ENCODE results near the gene DCXR.

DCXR gene

DNA sequence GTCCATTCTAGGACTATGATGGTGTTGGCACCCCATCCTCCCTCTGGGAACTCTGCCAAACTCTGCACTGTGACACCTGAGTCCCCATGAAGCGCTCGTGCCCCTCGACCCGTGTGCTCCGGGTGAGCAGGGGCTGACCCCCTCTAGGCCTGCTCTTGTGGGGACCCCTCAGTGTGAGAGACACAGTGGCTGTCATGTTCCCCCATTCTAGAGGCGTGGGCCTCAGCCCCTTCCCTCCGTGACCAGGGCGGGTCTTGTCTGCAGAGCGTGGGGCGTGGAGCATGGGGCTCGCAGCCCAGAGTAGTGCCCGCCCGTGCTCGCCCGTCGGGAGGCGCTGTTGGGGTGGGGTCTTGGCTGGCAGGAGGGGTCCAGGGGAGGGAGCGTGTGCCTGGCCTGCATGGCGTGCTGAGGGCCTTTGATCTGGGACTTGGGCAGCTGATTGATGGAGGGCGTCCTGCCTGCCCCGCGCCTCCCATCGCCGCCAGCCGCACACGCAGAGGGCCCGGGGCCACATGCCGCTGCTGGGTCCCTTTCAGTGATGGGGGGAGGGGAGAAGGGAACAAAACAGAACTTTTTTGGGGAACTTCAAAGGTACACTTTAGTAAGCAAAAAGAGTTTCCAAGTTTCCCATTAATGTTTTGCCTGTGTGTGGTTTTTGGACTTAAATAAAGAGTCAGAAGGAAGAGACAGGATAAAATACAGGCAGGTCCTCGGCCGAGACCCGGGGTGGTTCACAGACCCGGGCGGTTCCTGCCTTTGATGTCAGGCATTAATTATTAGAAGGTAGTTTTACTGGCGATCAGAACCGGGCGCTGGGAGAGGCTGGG lies 37.3 kb downstream of the DCXR start:
- Mint-ChIP-seq H3K36me3 (ENCODE audit: insufficient read depth) (peaks cover 8% of the 10 kb centered on the region), H3K9me3 (no peaks in the 10 kb centered on the region), H3K27ac (no peak overlapping the region), H3K27me3 (no peaks in the 10 kb centered on the region), H3K4me3 (no peak overlapping the region), H3K4me1 (ENCODE audit: low read depth in 2 of 2) (peaks cover 0 to 3% of the 10 kb centered on the region in 2 donors)
- no peak for ATAC-seq (replicated peaks)
- no peak for DNase-seq

- no peak overlapping the region for H3K27ac Mint-ChIP-seq
- ATAC-seq (replicated peaks) (no peak), DNase-seq (no peak)
- H3K4me3 Mint-ChIP-seq = no peak overlapping the region
- H3K9me3 Mint-ChIP-seq = no peaks in the 10 kb centered on the region
- no peaks in the 10 kb centered on the region for H3K27me3 Mint-ChIP-seq
- peaks cover 8% of the 10 kb centered on the region for H3K36me3 Mint-ChIP-seq (ENCODE audit: insufficient read depth)
- H3K4me1 Mint-ChIP-seq (ENCODE audit: low read depth in 2 of 2) = peaks cover 0 to 3% of the 10 kb centered on the region in 2 donors
These were observed 37.9 kb downstream of the DCXR start for GRCh38 chr17:81999587-81999975.

GRCh38 chr17:81998691-81999438 lies 38.6 kb downstream of the DCXR start:
- Mint-ChIP-seq H3K27ac (no peak overlapping the region), H3K36me3 (ENCODE audit: insufficient read depth) (peaks cover 8% of the 10 kb centered on the region), H3K4me1 (ENCODE audit: low read depth in 2 of 2) (peaks cover under 1 to 3% of the 10 kb centered on the region in 2 donors)

DNA sequence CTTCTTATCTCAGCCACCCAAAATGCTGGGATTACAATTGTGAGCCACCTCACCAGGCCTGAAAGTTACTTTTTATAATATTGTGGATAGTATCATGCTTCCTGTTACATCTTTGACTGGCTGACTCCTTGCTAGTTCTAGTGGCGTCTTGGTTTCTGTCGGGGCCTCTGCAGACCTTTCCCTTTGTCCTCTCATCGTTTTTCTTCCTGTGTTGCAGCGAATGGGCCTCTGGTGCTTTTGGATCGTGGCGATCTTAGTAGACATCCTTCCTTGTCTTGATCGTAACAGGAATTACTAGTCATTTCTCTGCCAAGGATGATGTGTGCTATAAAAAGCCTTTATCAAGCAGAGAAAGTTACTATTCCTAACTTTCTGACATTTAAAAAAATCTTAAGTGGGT lies 39.3 kb downstream of the DCXR start:
- no peaks in the 10 kb centered on the region for H3K9me3 Mint-ChIP-seq
- H3K4me3 Mint-ChIP-seq = no peak overlapping the region
- ATAC-seq (replicated peaks) (no peak), DNase-seq (no peak)
- H3K4me1 Mint-ChIP-seq (ENCODE audit: low read depth in 2 of 2) = peaks cover 3% of the 10 kb centered on the region in 2 donors
- no peaks in the 10 kb centered on the region for H3K27me3 Mint-ChIP-seq
- peaks cover 8% of the 10 kb centered on the region for H3K36me3 Mint-ChIP-seq (ENCODE audit: insufficient read depth)
- no peak overlapping the region for H3K27ac Mint-ChIP-seq

More at GRCh38 chr17:81998691-81999438, 38.6 kb downstream of the DCXR start:
- no peak overlapping the region for H3K4me3 Mint-ChIP-seq
- no peaks in the 10 kb centered on the region for H3K27me3 Mint-ChIP-seq
- H3K9me3 Mint-ChIP-seq = no peaks in the 10 kb centered on the region
- no peak for DNase-seq
- ATAC-seq (replicated peaks) = no peak

DNA sequence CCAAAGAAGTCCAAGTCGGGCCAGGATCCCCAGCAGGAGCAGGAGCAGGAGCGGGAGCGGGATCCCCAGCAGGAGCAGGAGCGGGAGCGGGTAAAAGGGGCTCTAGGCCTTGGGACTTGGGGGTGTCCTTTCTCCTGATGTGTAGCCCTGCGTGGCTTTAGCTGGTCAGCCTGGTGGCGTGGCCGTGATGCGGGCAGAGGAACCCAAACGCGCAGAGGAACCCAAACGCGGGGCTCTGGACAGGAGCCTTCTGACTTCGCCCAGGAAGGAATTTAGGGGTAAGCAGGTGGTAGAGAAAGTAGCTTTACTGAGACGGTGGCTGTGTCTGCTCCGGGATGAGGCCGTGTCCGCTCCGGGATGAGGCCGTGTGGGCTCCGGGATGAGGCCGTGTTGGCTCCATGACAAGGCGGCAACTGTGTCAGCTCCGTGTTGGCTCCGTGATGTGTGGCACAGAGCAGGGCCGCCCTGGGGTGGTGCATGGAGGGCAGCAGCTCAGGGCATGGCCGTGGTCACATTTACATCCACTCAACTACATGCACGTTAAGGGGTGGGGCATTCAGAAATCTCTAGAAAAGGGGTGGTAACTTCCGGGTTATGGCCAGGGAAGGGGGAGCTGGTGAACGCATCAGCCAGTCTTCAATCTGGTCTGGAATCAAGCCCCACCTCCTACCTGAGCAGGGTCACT lies 40.6 kb downstream of the DCXR start:
- DNase-seq (no peak), ATAC-seq (replicated peaks) (no peak)
- Mint-ChIP-seq H3K4me3 (no peak overlapping the region), H3K27me3 (no peaks in the 10 kb centered on the region), H3K36me3 (ENCODE audit: insufficient read depth) (peaks cover 8% of the 10 kb centered on the region), H3K27ac (no peak overlapping the region), H3K4me1 (ENCODE audit: low read depth in 2 of 2) (peaks cover 3% of the 10 kb centered on the region in 2 donors), H3K9me3 (no peaks in the 10 kb centered on the region)

- ATAC-seq (replicated peaks) = no peak
- no peaks in the 10 kb centered on the region for H3K27me3 Mint-ChIP-seq
These were observed 41.2 kb downstream of the DCXR start for GRCh38 chr17:81996232-81996756.

GRCh38 chr17:81995463-81996231 lies 41.9 kb downstream of the DCXR start:
- H3K36me3 Mint-ChIP-seq (ENCODE audit: insufficient read depth) = peaks cover 8% of the 10 kb centered on the region
- peaks cover 5 to 6% of the 10 kb centered on the region in 2 donors for H3K4me1 Mint-ChIP-seq (ENCODE audit: low read depth in 2 of 2)
- ATAC-seq (replicated peaks) = no peak
- H3K27ac Mint-ChIP-seq = no peak overlapping the region
- no peak for DNase-seq
- H3K9me3 Mint-ChIP-seq = no peaks in the 10 kb centered on the region
- no peaks in the 10 kb centered on the region for H3K27me3 Mint-ChIP-seq
- no peak overlapping the region for H3K4me3 Mint-ChIP-seq

More at GRCh38 chr17:81996232-81996756, 41.2 kb downstream of the DCXR start:
- Mint-ChIP-seq H3K27ac (no peak overlapping the region), H3K36me3 (ENCODE audit: insufficient read depth) (peaks cover 8% of the 10 kb centered on the region), H3K4me1 (ENCODE audit: low read depth in 2 of 2) (peaks cover 3% of the 10 kb centered on the region in 2 donors), H3K4me3 (no peak overlapping the region), H3K9me3 (no peaks in the 10 kb centered on the region)
- no peak for DNase-seq

DNA sequence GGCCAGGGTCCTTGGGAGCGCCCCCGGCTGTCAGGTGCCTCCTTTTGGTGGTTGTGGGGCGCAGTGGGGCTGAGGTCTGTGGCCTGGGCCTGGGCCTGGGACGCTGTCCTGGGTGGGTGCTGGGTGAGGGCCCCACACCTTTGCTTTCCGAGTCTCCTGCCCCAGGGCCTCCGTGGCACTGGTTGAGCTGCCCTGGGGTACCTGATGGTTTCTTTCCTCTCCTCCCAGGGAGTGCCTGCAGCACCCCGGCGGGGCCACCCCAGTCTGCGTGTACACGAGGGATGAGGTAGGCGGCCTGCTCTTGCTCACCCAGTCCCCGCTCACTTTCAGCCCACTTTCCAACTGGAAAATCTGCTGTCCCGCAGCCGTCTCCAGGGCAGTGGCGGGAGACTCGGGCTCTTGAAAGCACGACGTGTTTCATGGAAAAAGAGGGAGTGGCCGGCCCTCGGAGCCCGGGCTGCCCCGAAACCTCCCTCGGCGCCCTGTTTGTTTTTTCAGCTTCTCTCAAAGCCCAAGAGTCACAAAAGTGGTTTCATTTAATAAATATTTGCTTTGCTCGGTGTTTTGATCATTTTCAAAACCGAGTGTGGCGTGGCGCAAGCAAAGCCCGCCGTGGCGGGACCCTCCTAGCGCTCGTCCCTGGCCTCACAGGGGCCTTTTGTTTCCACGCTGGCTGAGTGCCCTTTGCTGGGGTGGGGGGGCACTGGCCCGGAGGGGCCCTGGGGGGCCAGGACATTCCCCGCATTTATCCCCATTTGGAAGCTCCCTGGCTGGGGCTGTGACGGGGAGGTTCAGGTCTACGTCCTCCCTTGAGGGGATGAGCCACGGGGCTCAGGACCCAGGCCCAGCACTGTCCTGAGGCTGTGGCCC lies 42.7 kb downstream of the DCXR start:
- peaks cover 5 to 8% of the 10 kb centered on the region in 2 donors for H3K4me1 Mint-ChIP-seq (ENCODE audit: low read depth in 2 of 2)
- DNase-seq (no peak), ATAC-seq (replicated peaks) (no peak)
- H3K27me3 Mint-ChIP-seq = no peaks in the 10 kb centered on the region
- no peak overlapping the region for H3K4me3 Mint-ChIP-seq
- H3K27ac Mint-ChIP-seq = no peak overlapping the region
- peaks cover 8% of the 10 kb centered on the region for H3K36me3 Mint-ChIP-seq (ENCODE audit: insufficient read depth)
- no peaks in the 10 kb centered on the region for H3K9me3 Mint-ChIP-seq

GRCh38 chr17:81993729-81994592 lies 43.5 kb downstream of the DCXR start:
- ATAC-seq (replicated peaks) (no peak), DNase-seq (no peak)
- no peak overlapping the region for H3K4me3 Mint-ChIP-seq
- peak overlapping the region in 1 of 2 donors; percentile 15 for H3K27ac Mint-ChIP-seq
- peaks cover 7 to 8% of the 10 kb centered on the region in 2 donors for H3K4me1 Mint-ChIP-seq (ENCODE audit: low read depth in 2 of 2)
- H3K36me3 Mint-ChIP-seq (ENCODE audit: insufficient read depth) = peaks cover 5% of the 10 kb centered on the region
- no peaks in the 10 kb centered on the region for H3K9me3 Mint-ChIP-seq
- H3K27me3 Mint-ChIP-seq = no peaks in the 10 kb centered on the region

DNA sequence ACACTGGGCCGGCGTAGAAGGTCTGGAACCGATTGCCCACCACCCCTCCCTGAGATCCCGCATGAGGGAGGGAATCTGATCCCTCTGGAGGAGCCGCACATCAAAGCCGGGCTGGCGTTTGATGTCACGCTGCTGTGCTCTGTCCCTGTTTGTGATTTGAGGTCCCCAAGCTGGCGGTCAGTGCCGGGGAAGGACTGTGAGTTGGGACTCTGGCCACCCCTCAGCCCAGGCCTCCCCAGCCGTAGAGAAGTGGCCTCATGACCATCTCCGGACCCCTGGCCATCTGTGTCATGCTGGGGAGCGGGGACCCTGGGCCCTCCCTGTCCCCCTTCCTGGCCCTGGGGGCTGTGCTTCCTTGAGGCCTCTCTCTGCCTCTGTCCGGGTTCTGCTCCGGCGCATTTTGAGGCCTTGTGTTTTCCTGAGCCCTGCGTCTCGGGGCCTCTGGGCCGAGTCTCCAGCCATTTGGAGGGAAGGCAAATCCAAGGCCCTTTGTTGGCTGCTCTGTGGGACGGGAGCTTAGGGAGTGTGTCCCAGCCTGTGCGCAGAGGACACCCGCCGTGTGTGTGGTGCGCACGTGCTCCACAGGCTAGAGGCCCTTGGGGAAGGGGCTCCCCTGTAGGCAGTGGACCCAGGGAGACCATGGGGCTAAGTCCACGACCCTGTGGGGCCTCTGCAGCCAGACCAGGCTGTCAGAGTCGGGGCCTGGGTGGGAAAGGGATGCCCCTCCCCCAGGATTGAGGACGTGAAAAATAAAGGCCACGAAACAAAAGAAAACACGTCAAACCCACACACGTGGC lies 45.0 kb downstream of the DCXR start:
- H3K27ac Mint-ChIP-seq = no peak overlapping the region
- H3K9me3 Mint-ChIP-seq = no peaks in the 10 kb centered on the region
- peaks cover 7% of the 10 kb centered on the region for H3K36me3 Mint-ChIP-seq (ENCODE audit: insufficient read depth)
- H3K4me1 Mint-ChIP-seq (ENCODE audit: low read depth in 2 of 2) = peaks cover 7 to 8% of the 10 kb centered on the region in 2 donors
- ATAC-seq (replicated peaks) (no peak), DNase-seq (no peak)
- H3K4me3 Mint-ChIP-seq = no peak overlapping the region
- H3K27me3 Mint-ChIP-seq = no peaks in the 10 kb centered on the region

Measured in effector memory CD8-positive, alpha-beta T cell (primary cell).